Liver (tissue), 9 donors: ENCODE results near the gene ELF2. TPM values are rescaled to one million over a fixed set of nuclear protein-coding genes. Genes with fewer than 3 reads are reported as not detected.
A peak's percentile ranks its signal among the peaks of the same experiment; 100 is the strongest.
"Not testable (repeated sequence)": the region's sequence is repeated elsewhere in the genome, so short reads cannot be mapped to it uniquely, and the experiment has no call there.

Experiments used
- DNase-seq: peaks from one replicate; pipeline ENCODE4 v3.0.0-alpha.2; 2017; ENCODE audit warnings: low spot score
- H3K27ac ChIP-seq, 2 donors: one replicate each; pipeline ENCODE4 v1.7.0; 2013; ENCODE audit warnings: inconsistent platforms in 2 of 2, low read length in 2 of 2, control low read depth in 1 of 2, low read depth in 1 of 2, mild to moderate bottlenecking in 1 of 2
- H3K27me3 ChIP-seq, 4 donors: one replicate each; pipeline versions ENCODE4 v1.6.1 to v1.7.0; 2013; ENCODE audit warnings: low read length in 3 of 4, inconsistent platforms in 1 of 4, mild to moderate bottlenecking in 1 of 4, moderate library complexity in 1 of 4; ENCODE audit not compliant: control insufficient read depth in 4 of 4, insufficient read depth in 4 of 4
- H3K36me3 ChIP-seq, 4 donors: one replicate each; pipeline versions ENCODE4 v1.6.1 to v1.7.0; 2013; ENCODE audit warnings: low read length in 3 of 4, mild to moderate bottlenecking in 3 of 4, low read depth in 1 of 4, moderate library complexity in 1 of 4; ENCODE audit not compliant: control insufficient read depth in 4 of 4, insufficient read depth in 3 of 4
- H3K4me1 ChIP-seq, 4 donors: one replicate each; pipeline versions ENCODE4 v1.6.1 to v1.7.0; 2013; ENCODE audit warnings: low read length in 3 of 4, mild to moderate bottlenecking in 3 of 4, moderate library complexity in 1 of 4; ENCODE audit not compliant: control insufficient read depth in 4 of 4, insufficient read depth in 4 of 4
- H3K4me3 ChIP-seq, 3 donors: one replicate each; pipeline versions ENCODE4 v1.6.1 to v1.7.0; 2013; ENCODE audit warnings: low read length in 3 of 3, control low read depth in 1 of 3, low read depth in 1 of 3, mild to moderate bottlenecking in 1 of 3
- H3K9ac ChIP-seq, 2 donors: one replicate each; pipeline ENCODE4 v1.7.0; 2013; ENCODE audit warnings: low read length in 2 of 2, mild to moderate bottlenecking in 2 of 2, moderate library complexity in 2 of 2, control low read depth in 1 of 2, low read depth in 1 of 2
- H3K9me3 ChIP-seq, 4 donors: one replicate each; pipeline versions ENCODE4 v1.6.1 to v1.7.0; 2013; ENCODE audit warnings: low read length in 3 of 4; ENCODE audit not compliant: control insufficient read depth in 4 of 4
- FOXA1 ChIP-seq: IDR thresholded peaks from 2 replicates; pipeline ENCODE4 v1.6.1; 2016; ENCODE audit warnings: antibody characterized with exemption
- GABPA ChIP-seq, 2 donors: IDR thresholded peaks in 1 of 2; conservative IDR thresholded peaks in 1 of 2; 2 replicates each; pipeline ENCODE4 v1.6.1; 2016; ENCODE audit warnings: antibody characterized with exemption in 2 of 2, mild to moderate bottlenecking in 1 of 2, moderate library complexity in 1 of 2
- HNF4A ChIP-seq, 2 donors: conservative IDR thresholded peaks; 2 replicates each; pipeline ENCODE4 v1.6.1; 2016; ENCODE audit warnings: antibody characterized with exemption in 2 of 2, mild to moderate bottlenecking in 2 of 2
- JUND ChIP-seq, 2 donors: IDR thresholded peaks; 2 replicates each; pipeline ENCODE4 v1.6.1; 2016; ENCODE audit warnings: antibody characterized with exemption in 2 of 2
- RXRA ChIP-seq, 2 donors: IDR thresholded peaks; 2 replicates each; pipeline ENCODE4 v1.6.1; 2017 to 2018; ENCODE audit warnings: antibody characterized with exemption in 2 of 2, mild to moderate bottlenecking in 1 of 2
- SP1 ChIP-seq: IDR thresholded peaks from 2 replicates; pipeline ENCODE4 v1.6.1; 2018; ENCODE audit warnings: antibody characterized with exemption, mild to moderate bottlenecking
- TAF1 ChIP-seq: conservative IDR thresholded peaks from 2 replicates; pipeline ENCODE4 v1.6.1; 2016; ENCODE audit warnings: antibody characterized with exemption, mild to moderate bottlenecking
- YY1 ChIP-seq: IDR thresholded peaks from 2 replicates; pipeline ENCODE4 v1.6.1; 2016; ENCODE audit warnings: antibody characterized with exemption, mild to moderate bottlenecking
- WGBS: extraction: QIAGEN DNeasy Blood & Tissue Kit; methylation state at CpG from one replicate; pipeline ENCODE4 v1.1.7; 2013; 5-methylcytosine and 5-hydroxymethylcytosine counted together
- polyA plus RNA-seq, 2 donors: library from polyadenylated mRNA; stranded (reverse) in 1 of 2; unstranded in 1 of 2; fragments of 200-250 nt in 1 of 2; fragments of >200 nt in 1 of 2; fragmentation: Nextera tagmentation in 1 of 2; extraction: Ambion mirVana in 1 of 2; gene quantifications; one replicate each; pipeline versions ENCODE4 v1.2.1 to v1.2.3, GENCODE V29; 2013 to 2015
- total RNA-seq, 2 donors: library from RNA; depleted of rRNA; stranded (reverse); fragments of >200 nt; gene quantifications; one replicate each; pipeline ENCODE4 v1.2.3, GENCODE V29; 2014
- TF ChIP-seq, protein P1 (sequence below): IDR thresholded peaks from 2 replicates; pipeline ENCODE4 v1.6.1; 2016; ENCODE audit warnings: antibody characterized with exemption, mild to moderate bottlenecking
- TF ChIP-seq, protein P2 (sequence below): IDR thresholded peaks from 2 replicates; pipeline ENCODE4 v1.6.1; 2016; ENCODE audit warnings: antibody characterized with exemption
- TF ChIP-seq, protein P3 (sequence below): fragments of 150-350 bp; IDR thresholded peaks from 2 replicates; pipeline ENCODE4 v1.5.1; 2017; ENCODE audit warnings: improper control_type of control experiment, low read depth, low read length; ENCODE audit not compliant: missing input control
- TF ChIP-seq, protein P4 (sequence below): IDR thresholded peaks from 2 replicates; pipeline ENCODE4 v1.6.1; 2016; ENCODE audit warnings: antibody characterized with exemption
- donor health status: healthy.
- donor health status: healthy.
- donor health status: healthy.
- donor health status: healthy.
- donor health status: healthy.

ELF2 gene
- total and polyA plus RNA-seq, 4 donors: 8.1 to 35.3 (median 24.1) TPM

DNA sequence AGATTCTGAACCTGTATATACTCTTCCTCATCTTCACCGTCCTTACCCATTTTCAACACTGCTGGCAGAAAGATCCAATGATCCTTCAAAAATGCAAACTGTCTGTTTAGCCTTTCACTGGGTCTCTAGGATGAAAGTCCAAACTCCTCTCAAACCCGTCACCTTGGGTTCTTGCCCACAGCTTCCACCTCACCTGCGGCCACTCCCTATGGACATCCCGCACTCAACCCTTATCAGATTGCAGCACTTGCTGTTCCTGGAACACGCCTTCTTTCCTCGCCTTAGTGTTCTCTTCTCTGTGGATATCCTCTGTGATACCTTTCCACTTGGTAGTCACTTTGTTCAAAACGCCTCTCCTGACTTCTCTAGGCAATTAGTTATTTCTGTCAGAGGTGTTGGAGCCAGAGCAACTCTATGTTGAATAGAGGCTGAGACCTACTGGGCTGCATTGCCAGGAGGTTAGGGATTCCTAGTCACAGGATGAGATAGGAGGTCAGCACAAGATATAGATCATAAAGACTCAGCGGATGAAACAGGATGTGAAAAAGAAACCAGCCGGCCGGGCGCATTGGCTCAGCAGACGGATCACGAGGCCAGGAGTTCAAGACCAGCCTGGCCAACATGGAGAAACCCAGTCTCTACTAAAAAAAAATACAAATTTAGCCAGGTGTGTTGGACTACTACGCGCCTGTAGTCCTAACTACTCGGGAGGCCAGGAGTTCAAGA, 165.6 kb downstream of the ELF2 start:
- DNase-seq: peak; percentile 39
- TF ChIP-seq SP1 (peak; percentile 23), HNF4A (conservative IDR thresholded peaks at IDR 0.05) (peak; percentile 39 to 55), RXRA (IDR thresholded peaks at IDR 0.05) (peak in 1 of 2 donors; percentile 20)
- TF ChIP-seq, protein P1, sequence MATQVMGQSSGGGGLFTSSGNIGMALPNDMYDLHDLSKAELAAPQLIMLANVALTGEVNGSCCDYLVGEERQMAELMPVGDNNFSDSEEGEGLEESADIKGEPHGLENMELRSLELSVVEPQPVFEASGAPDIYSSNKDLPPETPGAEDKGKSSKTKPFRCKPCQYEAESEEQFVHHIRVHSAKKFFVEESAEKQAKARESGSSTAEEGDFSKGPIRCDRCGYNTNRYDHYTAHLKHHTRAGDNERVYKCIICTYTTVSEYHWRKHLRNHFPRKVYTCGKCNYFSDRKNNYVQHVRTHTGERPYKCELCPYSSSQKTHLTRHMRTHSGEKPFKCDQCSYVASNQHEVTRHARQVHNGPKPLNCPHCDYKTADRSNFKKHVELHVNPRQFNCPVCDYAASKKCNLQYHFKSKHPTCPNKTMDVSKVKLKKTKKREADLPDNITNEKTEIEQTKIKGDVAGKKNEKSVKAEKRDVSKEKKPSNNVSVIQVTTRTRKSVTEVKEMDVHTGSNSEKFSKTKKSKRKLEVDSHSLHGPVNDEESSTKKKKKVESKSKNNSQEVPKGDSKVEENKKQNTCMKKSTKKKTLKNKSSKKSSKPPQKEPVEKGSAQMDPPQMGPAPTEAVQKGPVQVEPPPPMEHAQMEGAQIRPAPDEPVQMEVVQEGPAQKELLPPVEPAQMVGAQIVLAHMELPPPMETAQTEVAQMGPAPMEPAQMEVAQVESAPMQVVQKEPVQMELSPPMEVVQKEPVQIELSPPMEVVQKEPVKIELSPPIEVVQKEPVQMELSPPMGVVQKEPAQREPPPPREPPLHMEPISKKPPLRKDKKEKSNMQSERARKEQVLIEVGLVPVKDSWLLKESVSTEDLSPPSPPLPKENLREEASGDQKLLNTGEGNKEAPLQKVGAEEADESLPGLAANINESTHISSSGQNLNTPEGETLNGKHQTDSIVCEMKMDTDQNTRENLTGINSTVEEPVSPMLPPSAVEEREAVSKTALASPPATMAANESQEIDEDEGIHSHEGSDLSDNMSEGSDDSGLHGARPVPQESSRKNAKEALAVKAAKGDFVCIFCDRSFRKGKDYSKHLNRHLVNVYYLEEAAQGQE: no peak
- Histone ChIP-seq H3K9ac (no peak overlapping the region), H3K27ac (no peak overlapping the region), H3K27me3 (no peaks in the 10 kb centered on the region), H3K4me1 (peaks cover 0 to 15% (median 4%) of the 10 kb centered on the region in 4 donors), H3K36me3 (no peaks in the 10 kb centered on the region), H3K4me3 (no peak overlapping the region), H3K9me3 (peaks cover 0 to 4% (median 0%) of the 10 kb centered on the region in 4 donors)
- WGBS: 72% methylated on average over 16 of the region's 16 CpGs

DNA sequence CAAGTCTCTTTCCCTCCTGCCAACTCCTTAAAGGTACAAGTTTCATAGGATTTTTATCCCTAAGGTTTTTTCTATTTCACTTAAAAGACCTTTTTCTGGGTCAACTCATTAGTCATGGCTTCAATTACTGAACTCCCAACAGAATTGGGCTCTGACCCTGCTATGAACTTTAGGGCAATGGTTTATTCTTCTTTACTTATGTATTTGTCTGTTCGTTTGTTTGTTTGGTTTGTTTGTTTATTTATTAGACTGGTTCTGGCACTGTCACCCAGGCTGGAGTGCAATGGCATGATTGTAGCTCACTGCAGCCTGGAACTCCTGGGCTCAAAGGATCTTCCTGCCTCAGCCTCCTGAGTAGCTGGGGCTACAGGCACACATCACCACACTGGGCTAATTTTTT, 167.3 kb downstream of the ELF2 start:
- Histone ChIP-seq H3K9ac (no peak overlapping the region), H3K27ac (no peak overlapping the region), H3K36me3 (no peaks in the 10 kb centered on the region), H3K27me3 (no peaks in the 10 kb centered on the region), H3K4me3 (no peak overlapping the region), H3K4me1 (peaks cover 0 to 10% (median 2%) of the 10 kb centered on the region in 4 donors), H3K9me3 (peaks cover 0 to 4% (median 0%) of the 10 kb centered on the region in 4 donors)
- TF ChIP-seq SP1 (peak; percentile 21), RXRA (IDR thresholded peaks at IDR 0.05) (peak; percentile 52 to 55), GABPA (IDR thresholded peaks at IDR 0.05 in 1 of 2, conservative IDR thresholded peaks at IDR 0.05 in 1 of 2) (no peak), TAF1 (no peak)
- TF ChIP-seq, protein P2, sequence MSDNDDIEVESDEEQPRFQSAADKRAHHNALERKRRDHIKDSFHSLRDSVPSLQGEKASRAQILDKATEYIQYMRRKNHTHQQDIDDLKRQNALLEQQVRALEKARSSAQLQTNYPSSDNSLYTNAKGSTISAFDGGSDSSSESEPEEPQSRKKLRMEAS: no peak
- no peak for DNase-seq
- 18% methylated on average over 1 of the region's 1 CpG for WGBS

DNA sequence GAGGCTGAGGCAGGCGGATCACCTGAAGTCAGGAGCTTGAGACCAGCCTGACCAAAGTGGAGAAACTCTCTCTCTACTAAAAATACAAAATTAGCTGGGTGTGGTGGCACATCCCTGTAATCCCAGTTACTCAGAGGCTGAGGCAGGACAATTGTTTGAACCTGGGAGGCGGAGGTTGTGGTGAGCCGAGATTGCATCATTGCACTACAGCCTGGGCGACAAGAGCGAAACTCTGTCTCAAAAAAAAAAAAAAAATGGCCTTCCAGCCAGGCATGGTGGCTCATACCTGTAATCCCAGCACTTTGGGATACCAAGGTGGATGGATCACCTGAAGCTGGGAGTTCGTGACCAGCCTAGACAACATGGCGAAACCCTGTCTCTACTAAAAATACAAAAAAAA, 168.7 kb downstream of the ELF2 start:
- H3K9me3 ChIP-seq, DNase-seq, H3K9ac ChIP-seq, H3K36me3 ChIP-seq, H3K27ac ChIP-seq, H3K4me1 ChIP-seq, H3K4me3 ChIP-seq, H3K27me3 ChIP-seq: not testable (repeated sequence)
- WGBS: 96% methylated on average over 7 of the region's 7 CpGs

DNA sequence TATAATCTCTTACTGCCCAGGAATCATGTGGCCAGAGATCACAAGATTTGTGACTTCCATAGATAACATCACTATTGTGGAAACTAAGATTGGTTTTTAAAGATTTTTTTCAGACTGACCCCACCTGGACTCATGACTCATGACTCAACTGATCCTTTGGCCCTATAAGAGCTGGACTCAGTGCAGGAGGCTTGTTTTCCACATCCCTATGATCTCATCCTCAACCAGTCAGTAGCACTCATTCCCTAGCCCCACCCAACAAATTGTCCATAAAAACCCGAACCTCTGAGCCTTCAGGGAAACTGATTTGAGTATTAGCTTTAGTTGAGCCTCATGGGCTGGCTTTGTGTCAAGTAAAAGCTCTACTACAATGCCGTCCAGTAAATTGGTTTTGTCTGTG, 169.4 kb downstream of the ELF2 start:
- no peak for DNase-seq
- Histone ChIP-seq H3K9ac (no peak overlapping the region), H3K9me3 (peaks cover 0 to 4% (median 0%) of the 10 kb centered on the region in 4 donors), H3K4me3 (no peak overlapping the region), H3K36me3 (no peaks in the 10 kb centered on the region), H3K27ac (no peak overlapping the region), H3K4me1 (peaks cover 0 to 9% (median 1%) of the 10 kb centered on the region in 4 donors), H3K27me3 (no peaks in the 10 kb centered on the region)
- WGBS: 95% methylated on average over 2 of the region's 2 CpGs
- TF ChIP-seq FOXA1: no peak
- no peak for TF ChIP-seq JUND (IDR thresholded peaks at IDR 0.05)
- TF ChIP-seq, protein P3, sequence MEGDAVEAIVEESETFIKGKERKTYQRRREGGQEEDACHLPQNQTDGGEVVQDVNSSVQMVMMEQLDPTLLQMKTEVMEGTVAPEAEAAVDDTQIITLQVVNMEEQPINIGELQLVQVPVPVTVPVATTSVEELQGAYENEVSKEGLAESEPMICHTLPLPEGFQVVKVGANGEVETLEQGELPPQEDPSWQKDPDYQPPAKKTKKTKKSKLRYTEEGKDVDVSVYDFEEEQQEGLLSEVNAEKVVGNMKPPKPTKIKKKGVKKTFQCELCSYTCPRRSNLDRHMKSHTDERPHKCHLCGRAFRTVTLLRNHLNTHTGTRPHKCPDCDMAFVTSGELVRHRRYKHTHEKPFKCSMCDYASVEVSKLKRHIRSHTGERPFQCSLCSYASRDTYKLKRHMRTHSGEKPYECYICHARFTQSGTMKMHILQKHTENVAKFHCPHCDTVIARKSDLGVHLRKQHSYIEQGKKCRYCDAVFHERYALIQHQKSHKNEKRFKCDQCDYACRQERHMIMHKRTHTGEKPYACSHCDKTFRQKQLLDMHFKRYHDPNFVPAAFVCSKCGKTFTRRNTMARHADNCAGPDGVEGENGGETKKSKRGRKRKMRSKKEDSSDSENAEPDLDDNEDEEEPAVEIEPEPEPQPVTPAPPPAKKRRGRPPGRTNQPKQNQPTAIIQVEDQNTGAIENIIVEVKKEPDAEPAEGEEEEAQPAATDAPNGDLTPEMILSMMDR: no peak
- TF ChIP-seq YY1: no peak
- TF ChIP-seq, protein P4, sequence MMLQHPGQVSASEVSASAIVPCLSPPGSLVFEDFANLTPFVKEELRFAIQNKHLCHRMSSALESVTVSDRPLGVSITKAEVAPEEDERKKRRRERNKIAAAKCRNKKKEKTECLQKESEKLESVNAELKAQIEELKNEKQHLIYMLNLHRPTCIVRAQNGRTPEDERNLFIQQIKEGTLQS: no peak
- TF ChIP-seq RXRA (IDR thresholded peaks at IDR 0.05): no peak
- TF ChIP-seq, protein P1: no peak
- TF ChIP-seq HNF4A (conservative IDR thresholded peaks at IDR 0.05): no peak
